HFF-Myc (cell line): ENCODE measurements around the gene SLC4A11.

ENCODE experiments used
- DNase-seq: peaks from one replicate; pipeline ENCODE4 v3.0.0-alpha.2; 2011; ENCODE audit warnings: low read depth; ENCODE audit errors: extremely low read depth
- H3K4me3 ChIP-seq: replicated peaks from 2 replicates; pipeline ENCODE4 v1.5.1; 2011; ENCODE audit warnings: low read depth, mild to moderate bottlenecking, control low read depth, low read length
- CTCF ChIP-seq: IDR thresholded peaks from 2 replicates; pipeline ENCODE4 v1.5.1; 2012; ENCODE audit warnings: mild to moderate bottlenecking, low read depth, low read length, control low read depth; ENCODE audit errors: missing control alignments

Gene SLC4A11

GRCh38 chr20:3213226-3213625 lies 25.8 kb downstream of the SLC4A11 start:
- DNase-seq: no peak
- no peak for TF ChIP-seq CTCF
- H3K4me3 ChIP-seq: no peak overlapping the region

- no peak for TF ChIP-seq CTCF
- DNase-seq: no peak
- H3K4me3 ChIP-seq: peak overlapping the region; percentile 82
Measured at GRCh38 chr20:3210346-3210745, 28.6 kb downstream of the SLC4A11 start.

GRCh38 chr20:3209946-3210317 lies 29.1 kb downstream of the SLC4A11 start:
- peak overlapping the region; percentile 82 for H3K4me3 ChIP-seq
- DNase-seq: no peak
- no peak for TF ChIP-seq CTCF

- DNase-seq: no peak
Measured at GRCh38 chr20:3209257-3209945, 29.6 kb downstream of the SLC4A11 start, which contains the start of gene ITPA. ITPA (plus strand) TSS chr20:3209498; CDS start chr20:3209552, 54 bp downstream.

GRCh38 chr20:3208786-3209256 lies 30.2 kb downstream of the SLC4A11 start:
- no peak for DNase-seq
- TF ChIP-seq CTCF: no peak
- H3K4me3 ChIP-seq: peak overlapping the region; percentile 82

More at GRCh38 chr20:3209257-3209945, 29.6 kb downstream of the SLC4A11 start, which contains the start of gene ITPA:
- peak within 1 kb of the TSS; percentile 82 for H3K4me3 ChIP-seq
- TF ChIP-seq CTCF: no peak

GRCh38 chr20:3204124-3204794 lies 34.7 kb downstream of the SLC4A11 start, which contains the start of gene DDRGK1:
DDRGK1 (minus strand) TSS chr20:3204682; CDS start chr20:3204627, 55 bp downstream.
- peak; percentile 48 for DNase-seq
- TF ChIP-seq CTCF: no peak
- H3K4me3 ChIP-seq: peak within 1 kb of the TSS; percentile 85
